Pancreas (tissue), 10 donors: ENCODE data around the gene TBC1D25. TPM values are rescaled to one million over a fixed set of nuclear protein-coding genes. Genes with fewer than 3 reads are reported as not detected.

Experiments used
- ATAC-seq, 4 donors: fragments of 200-7000 bp; cut with Tn5 transposase; one replicate each; pipeline versions ENCODE4 v1.8.0 to v1.9.1; 2020; ENCODE audit warnings: mild to moderate bottlenecking in 4 of 4, moderate library complexity in 4 of 4
- DNase-seq, 6 donors: peaks; one replicate each; pipeline ENCODE4 v3.0.0-alpha.2; 2020
- FAIRE-seq: peaks from 2 replicates; lab custom pipeline; 2012; peaks lifted over from hg19 to GRCh38; lab: Jason Lieb, UNC
- H3K27ac ChIP-seq, 4 donors: fragments of 200-600 bp; sonication (generic); 1 replicate in 3 of 4; 2 replicates in 1 of 4; pipeline versions ENCODE4 v1.5.0 to v1.8.0; 2020
- H3K27me3 ChIP-seq, 4 donors: fragments of 200-600 bp; one replicate each; pipeline ENCODE4 v1.8.0; 2021
- H3K36me3 ChIP-seq, 3 donors: fragments of 200-600 bp; sonication (generic) in 1 of 3; one replicate each; pipeline versions ENCODE4 v1.5.0 to v1.8.0; 2020 to 2021
- H3K4me1 ChIP-seq, 3 donors: fragments of 200-600 bp; one replicate each; pipeline ENCODE4 v1.8.0; 2021
- H3K4me3 ChIP-seq, 4 donors: fragments of 200-600 bp; sonication (generic) in 2 of 4; one replicate each; pipeline versions ENCODE4 v1.5.0 to v1.8.0; 2020 to 2021
- H3K9me3 ChIP-seq, 4 donors: fragments of 200-600 bp; one replicate each; pipeline ENCODE4 v1.8.0; 2021
- CTCF ChIP-seq, 4 donors: fragments of 200-600 bp; sonication (generic) in 3 of 4; IDR thresholded peaks; one replicate each; pipeline versions ENCODE4 v1.5.0 to v1.8.0; 2021; ENCODE audit warnings: antibody characterized with exemption in 4 of 4
- WGBS, 2 donors: extraction: QIAGEN DNeasy Blood & Tissue Kit; methylation state at CpG; one replicate each; pipeline ENCODE4 v1.1.7; 2013; 5-methylcytosine and 5-hydroxymethylcytosine counted together
- intact Hi-C, 3 donors: fragments of 100-400 bp; cut with DNase I; formaldehyde crosslinking; loops; one replicate each; pipeline versions ENCODE4 v1.11.1 to v1.14.2; 2022
- polyA plus RNA-seq, 2 donors: library from polyadenylated mRNA; stranded (reverse); fragments of 200-250 nt; gene quantifications; one replicate each; pipeline ENCODE4 v1.2.3, GENCODE V29; 2013
- total RNA-seq, 6 donors: library from RNA; stranded (reverse); fragmentation: NEBNext Ultra II Directional in 4 of 6; extraction: Animal tissue kit (Norgen Biotek cat#: 25700) in 4 of 6; gene quantifications; one replicate each; pipeline versions ENCODE4 v1.2.1 to v1.2.4, GENCODE V29; 2021 to 2023
- donor health status: healthy with polysubstance abuse.
- donor health status: DM: no; HTN: no; CAD: no; lungs with moderate emphysema.
- donor health status: DM: no; HTN: no; CAD: no.
- donor health status: control.
- donor health status: control.
- donor health status: Bipolar disorder and iron deficiency.
- donor health status: DM: yes; HTN: yes; CAD: no.
- donor health status: DM: no; HTN: no; CAD: no.
- donor health status: DM: no; HTN: no; CAD: no.
- donor health status: DM: yes; HTN: yes; CAD: no.

TBC1D25 gene
- total and polyA plus RNA-seq, 8 donors: 4.4 to 9.9 (median 5.5) TPM

GRCh38 chrX:48592971-48593370 lies 53.5 kb downstream of the TBC1D25 start:
- ATAC-seq: no peak
- Histone ChIP-seq H3K4me1 (no peaks in the 10 kb centered on the region), H3K36me3 (no peaks in the 10 kb centered on the region), H3K4me3 (peak overlapping the region in 2 of 4 donors; percentile 32 to 38), H3K27ac (no peak overlapping the region), H3K27me3 (no peaks in the 10 kb centered on the region), H3K9me3 (no peaks in the 10 kb centered on the region)
- TF ChIP-seq CTCF (IDR thresholded peaks at IDR 0.05): no peak
- intact Hi-C loops: no loop called here
- no peak for FAIRE-seq
- no peak for DNase-seq
- WGBS, 2 donors: 56 to 64% methylated on average over 5 of the region's 5 CpGs

GRCh38 chrX:48595929-48596328 lies 56.4 kb downstream of the TBC1D25 start:
- Histone ChIP-seq H3K27me3 (no peaks in the 10 kb centered on the region), H3K4me3 (no peak overlapping the region), H3K36me3 (peaks cover 0 to 12% (median 0%) of the 10 kb centered on the region in 3 donors), H3K27ac (peak overlapping the region in 1 of 4 donors; percentile 2), H3K9me3 (no peaks in the 10 kb centered on the region), H3K4me1 (no peaks in the 10 kb centered on the region)
- no peak for TF ChIP-seq CTCF (IDR thresholded peaks at IDR 0.05)
- no peak for DNase-seq
- 10 to 29% methylated on average over 2 of the region's 2 CpGs for WGBS, 2 donors
- intact Hi-C loops: no loop called here
- no peak for FAIRE-seq
- no peak for ATAC-seq

GRCh38 chrX:48597353-48598264 lies 58.1 kb downstream of the TBC1D25 start, which contains the start of gene WDR13:
WDR13 (plus strand) TSS chrX:48597492; CDS start chrX:48597997, 505 bp downstream.
- 0 to 33% methylated on average over 62 of the region's 62 CpGs for WGBS, 2 donors
- no peaks in the 10 kb centered on the region for H3K4me1 ChIP-seq
- no peaks in the 10 kb centered on the region for H3K9me3 ChIP-seq
- peak within 1 kb of the TSS; percentile 32 to 59 (median 50) for H3K4me3 ChIP-seq
- H3K27ac ChIP-seq: peak within 1 kb of the TSS; percentile 89 to 96 (median 92)
- no peaks in the 10 kb centered on the region for H3K27me3 ChIP-seq
- FAIRE-seq: peak; percentile 94
- H3K36me3 ChIP-seq: peaks cover 0 to 22% (median 0%) of the 10 kb centered on the region in 3 donors
- peak; percentile 74 to 93 (median 86) for ATAC-seq
- peak; percentile 91 to 96 (median 91) for DNase-seq
- TF ChIP-seq CTCF (IDR thresholded peaks at IDR 0.05): no peak
- intact Hi-C loops: no loop called here

- peaks cover 0 to 22% (median 0%) of the 10 kb centered on the region in 3 donors for H3K36me3 ChIP-seq
- H3K4me3 ChIP-seq: peak overlapping the region in 1 of 4 donors; percentile 59
- H3K9me3 ChIP-seq: no peaks in the 10 kb centered on the region
- intact Hi-C loops: no loop called here
- WGBS, 2 donors: 82 to 90% methylated on average over 24 to 25 of the region's 25 CpGs
- no peaks in the 10 kb centered on the region for H3K4me1 ChIP-seq
- ATAC-seq: no peak
- no peak overlapping the region for H3K27ac ChIP-seq
- H3K27me3 ChIP-seq: no peaks in the 10 kb centered on the region
- no peak for FAIRE-seq
- no peak for TF ChIP-seq CTCF (IDR thresholded peaks at IDR 0.05)
- DNase-seq: peak in 2 of 6 donors; percentile 46 to 65
Observed at GRCh38 chrX:48598614-48599013, 59.1 kb downstream of the TBC1D25 start.
